ENCODE measurements around the gene LMO2.

Gene LMO2

DNA sequence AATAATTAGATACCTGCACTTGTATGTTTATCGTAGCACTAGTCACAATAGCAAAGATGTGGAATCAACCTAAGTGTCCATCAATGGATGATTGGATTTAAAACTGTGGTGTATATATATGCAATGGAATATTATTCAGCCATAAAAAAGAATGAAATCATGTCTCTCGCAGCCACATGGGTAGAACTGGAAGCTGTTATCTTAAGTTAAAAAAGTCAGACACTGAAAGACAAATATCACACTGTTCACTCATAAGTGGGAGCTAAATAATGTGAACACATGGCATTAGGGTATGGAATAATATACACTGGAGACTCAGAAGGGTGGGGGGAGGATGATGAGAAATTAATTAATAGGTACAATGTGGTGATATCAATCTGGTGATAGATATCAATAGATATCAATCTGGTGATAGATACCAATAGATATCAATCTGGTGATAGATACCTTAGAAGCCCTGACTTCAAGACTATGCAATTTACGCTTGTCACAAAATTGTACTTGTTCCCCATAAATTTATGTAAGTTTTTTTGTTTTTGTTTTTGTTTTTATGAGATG is 2.0 kb downstream of the LMO2 start:
- DNase-seq (ENCODE audit: extremely low read depth in 1 of 2, low read depth in 1 of 2) = no peak

DNA sequence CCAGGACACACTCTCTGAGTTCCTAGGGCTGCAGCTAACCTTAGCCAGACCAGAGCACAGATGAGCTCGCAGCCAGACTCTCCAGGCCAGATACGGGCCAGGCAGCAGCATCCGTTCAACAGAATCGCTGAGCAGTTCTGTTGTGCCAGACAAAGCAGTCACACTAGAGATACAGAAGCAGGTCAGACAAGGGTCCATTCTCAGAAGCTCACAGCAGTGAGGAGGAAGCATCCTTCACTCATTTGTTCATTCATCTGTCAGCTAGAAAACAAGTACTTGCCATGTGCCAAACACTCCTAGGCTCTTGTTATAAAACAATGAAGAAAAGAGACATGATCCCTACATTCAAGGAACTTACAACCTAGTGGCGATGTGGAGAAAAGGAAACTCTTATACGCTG is 2.6 kb downstream of the LMO2 start:
- DNase-seq (ENCODE audit: extremely low read depth in 1 of 2, low read depth in 1 of 2) = no peak

DNA sequence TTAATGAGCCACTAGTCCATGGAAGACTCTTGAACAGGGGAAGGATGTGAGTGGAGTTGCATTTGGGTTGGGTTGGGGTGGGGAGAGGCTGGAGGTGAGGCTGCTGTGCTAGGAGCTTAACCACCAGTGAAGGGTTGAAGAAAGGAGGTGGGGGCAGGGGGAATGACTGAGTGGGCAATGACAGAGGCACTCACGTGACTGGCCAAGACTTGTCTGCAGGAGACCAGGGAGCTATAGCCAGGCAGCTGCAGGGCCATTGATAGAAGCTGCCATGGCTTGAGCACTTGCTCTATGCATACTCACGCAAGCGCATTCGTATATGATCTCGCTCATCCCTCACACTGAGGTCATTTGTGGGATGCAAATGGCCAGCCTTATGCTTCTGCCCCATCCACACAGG is 4.0 kb downstream of the LMO2 start:
- DNase-seq (ENCODE audit: extremely low read depth in 1 of 2, low read depth in 1 of 2) = no peak

DNA sequence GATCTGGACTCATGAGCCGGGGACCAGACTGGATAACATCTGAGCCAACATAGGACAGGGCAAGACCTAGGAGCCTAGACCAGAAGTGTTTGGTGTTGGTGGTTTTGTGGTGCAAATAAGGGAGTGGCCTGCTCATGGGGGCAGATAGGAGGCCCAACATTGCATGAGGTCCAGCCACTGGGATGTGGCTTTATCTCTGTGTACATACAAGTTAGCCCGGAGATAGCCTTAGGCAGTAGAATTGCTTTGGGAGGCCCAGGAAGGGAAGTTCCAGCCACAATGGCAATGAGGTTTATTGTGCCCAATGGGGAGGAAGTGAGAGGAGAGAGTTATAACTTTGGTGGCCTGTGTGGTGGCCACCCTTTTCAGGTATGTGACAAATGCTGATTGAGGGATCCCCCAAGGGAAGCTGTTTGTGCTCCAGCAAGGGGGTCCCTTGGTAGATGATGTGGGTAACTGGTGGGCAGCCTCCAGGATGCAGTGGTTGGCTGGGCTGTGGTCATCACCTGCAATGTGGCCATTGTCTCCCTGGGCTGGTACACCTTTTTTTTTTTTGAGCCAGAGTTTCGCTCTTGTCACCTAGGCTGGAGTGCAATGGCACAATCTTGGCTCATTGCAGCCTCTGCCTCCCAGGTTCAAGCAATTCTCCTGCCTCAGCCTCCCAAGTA is 6.4 kb downstream of the LMO2 start:
- no peak for DNase-seq (ENCODE audit: extremely low read depth in 1 of 2, low read depth in 1 of 2)

GRCh38 chr11:33884601-33885000 is 7.3 kb downstream of the LMO2 start:
- no peak for DNase-seq (ENCODE audit: extremely low read depth in 1 of 2, low read depth in 1 of 2)

DNA sequence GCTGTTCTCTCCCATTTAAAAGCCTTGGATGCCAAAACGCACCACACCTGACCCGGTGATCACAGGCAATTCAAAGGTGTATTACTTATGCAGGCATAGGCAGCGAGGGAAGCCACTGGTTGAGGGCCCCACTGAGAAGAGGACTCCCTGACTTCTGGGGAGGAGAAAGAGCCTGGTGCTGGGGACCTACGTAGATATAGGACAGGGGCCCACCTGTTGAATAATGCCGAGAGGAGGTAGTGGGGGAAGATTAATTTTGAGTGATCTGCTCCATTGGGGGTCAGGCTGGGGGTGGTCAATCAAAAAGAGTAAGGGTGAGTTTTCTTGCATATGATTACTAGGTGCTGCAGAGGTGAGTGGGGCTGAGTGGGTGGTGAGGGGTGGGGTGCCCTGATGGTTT is 7.8 kb downstream of the LMO2 start:
- no peak for DNase-seq (ENCODE audit: extremely low read depth in 1 of 2, low read depth in 1 of 2)

- no peak for DNase-seq (ENCODE audit: extremely low read depth in 1 of 2, low read depth in 1 of 2)
Observed at GRCh38 chr11:33881651-33882503, 10.0 kb downstream of the LMO2 start.

DNA sequence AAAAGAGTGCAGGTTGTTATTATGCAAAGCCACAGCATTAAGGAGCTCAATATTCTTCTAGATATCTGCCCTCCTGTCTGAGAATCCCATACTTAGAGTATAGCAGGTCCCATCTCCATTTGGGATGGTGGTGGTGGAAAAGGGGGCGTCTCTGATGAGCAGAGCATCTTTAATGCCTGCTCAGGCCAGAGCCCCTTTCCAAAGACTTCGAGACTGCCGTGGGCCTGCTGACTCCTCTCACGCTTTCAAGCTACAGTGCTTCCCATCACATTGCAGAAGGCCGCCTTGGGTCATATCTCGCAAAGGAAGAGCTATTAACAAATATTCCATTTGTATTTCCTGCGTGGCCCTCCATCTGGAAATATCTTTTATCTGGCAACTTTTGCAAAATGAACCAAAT is 10.9 kb downstream of the LMO2 start:
- DNase-seq (ENCODE audit: extremely low read depth in 1 of 2, low read depth in 1 of 2) = no peak

- DNase-seq (ENCODE audit: extremely low read depth in 1 of 2, low read depth in 1 of 2) = no peak
Observed at GRCh38 chr11:33879375-33879774, 12.5 kb downstream of the LMO2 start.

- DNase-seq (ENCODE audit: extremely low read depth in 1 of 2, low read depth in 1 of 2) = no peak
Observed at GRCh38 chr11:33877038-33877437, 14.8 kb downstream of the LMO2 start.

- DNase-seq (ENCODE audit: extremely low read depth in 1 of 2, low read depth in 1 of 2) = no peak
Observed at GRCh38 chr11:33875621-33876294, 16.1 kb downstream of the LMO2 start.

DNA sequence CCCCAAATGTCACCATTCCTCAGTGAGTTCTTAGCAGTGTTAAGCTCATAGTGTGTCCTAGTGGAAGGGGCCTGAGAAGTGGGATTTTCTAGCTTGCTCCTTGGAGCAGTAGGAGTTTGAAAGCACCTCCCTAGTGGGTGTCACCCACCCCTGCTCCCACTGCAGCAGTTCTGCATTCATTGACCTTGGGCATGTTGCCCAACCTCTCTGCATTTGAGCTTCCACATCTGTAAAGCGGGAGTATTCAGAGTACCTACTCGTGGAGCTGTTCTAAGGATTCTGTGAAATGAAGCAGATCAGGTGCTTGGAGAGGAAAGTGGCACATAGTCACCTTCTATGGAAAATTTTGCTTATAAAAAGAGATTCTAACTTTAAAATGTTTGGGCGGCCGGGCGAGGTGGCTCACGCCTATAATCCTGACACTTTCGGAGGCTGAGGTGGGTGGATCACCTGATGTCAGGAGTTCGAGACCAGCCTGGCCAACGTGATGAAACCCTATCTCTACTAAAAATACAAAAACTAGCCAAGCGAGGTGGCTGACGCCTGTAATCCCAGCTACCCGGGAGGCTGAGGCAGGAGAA is 16.9 kb downstream of the LMO2 start:
- no peak for DNase-seq (ENCODE audit: extremely low read depth in 1 of 2, low read depth in 1 of 2)

DNA sequence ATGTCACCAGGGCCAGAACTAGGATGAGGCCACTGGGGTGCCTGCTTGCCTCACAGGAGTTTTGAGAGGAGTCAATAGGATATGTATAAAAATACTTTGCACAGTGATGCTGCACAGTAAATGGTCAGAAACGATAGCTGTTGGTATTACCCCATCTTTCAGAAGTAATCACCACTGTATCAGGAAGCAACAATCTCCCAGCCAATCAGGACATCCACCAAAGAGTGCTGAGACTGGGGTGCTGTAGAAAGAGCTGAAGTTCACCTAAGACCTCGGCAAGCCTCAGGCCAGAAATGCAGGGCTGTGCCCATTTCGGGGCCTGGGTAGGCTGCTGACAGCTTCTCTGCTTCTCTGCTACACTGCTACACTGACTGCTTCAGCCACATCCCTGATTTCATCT is 17.4 kb downstream of the LMO2 start:
- DNase-seq (ENCODE audit: extremely low read depth in 1 of 2, low read depth in 1 of 2) = no peak

- no peak for DNase-seq (ENCODE audit: extremely low read depth in 1 of 2, low read depth in 1 of 2)
Observed at GRCh38 chr11:33869481-33870422, 22.1 kb downstream of the LMO2 start.

DNA sequence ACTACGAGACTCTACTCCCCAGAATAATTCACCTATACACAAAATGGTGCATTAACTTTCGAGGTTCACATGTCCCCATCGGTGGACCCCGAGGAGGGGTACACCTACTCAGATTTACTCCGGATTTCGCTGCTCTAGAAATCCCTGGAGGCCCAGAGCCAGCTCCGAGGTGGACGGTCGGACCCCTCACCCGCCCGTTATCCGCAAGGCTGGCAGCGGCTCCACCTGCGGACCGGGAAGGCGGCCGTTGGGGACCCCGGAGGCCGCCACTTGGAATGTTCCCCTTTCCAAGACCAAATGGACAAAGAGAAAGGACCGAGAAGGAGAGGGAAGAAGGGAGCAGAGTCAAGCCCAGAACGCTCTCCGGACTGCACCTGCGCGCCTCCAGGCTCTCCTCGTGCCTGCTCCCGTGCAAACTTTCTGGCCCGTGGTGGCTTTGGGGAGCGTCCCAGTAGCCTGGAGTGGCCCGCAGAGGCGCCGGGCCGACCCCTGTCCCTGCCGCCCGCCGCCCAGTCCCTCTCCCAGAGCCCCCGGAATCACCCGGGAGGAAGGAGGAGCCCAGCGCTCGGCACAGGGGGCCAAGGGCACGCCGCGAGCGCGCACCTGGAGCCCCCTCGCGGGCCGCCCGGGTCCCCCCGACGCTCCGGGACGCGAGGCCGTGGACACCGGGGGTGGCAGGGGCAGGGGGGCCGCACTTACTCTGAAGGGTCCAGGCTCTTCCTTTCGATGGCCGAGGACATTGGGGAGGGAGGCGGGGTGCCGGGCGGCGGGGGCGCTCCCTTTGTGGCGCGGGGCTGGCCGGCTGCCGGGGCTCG is 23.0 kb downstream of the LMO2 start:
- no peak for DNase-seq (ENCODE audit: extremely low read depth in 1 of 2, low read depth in 1 of 2)

DNA sequence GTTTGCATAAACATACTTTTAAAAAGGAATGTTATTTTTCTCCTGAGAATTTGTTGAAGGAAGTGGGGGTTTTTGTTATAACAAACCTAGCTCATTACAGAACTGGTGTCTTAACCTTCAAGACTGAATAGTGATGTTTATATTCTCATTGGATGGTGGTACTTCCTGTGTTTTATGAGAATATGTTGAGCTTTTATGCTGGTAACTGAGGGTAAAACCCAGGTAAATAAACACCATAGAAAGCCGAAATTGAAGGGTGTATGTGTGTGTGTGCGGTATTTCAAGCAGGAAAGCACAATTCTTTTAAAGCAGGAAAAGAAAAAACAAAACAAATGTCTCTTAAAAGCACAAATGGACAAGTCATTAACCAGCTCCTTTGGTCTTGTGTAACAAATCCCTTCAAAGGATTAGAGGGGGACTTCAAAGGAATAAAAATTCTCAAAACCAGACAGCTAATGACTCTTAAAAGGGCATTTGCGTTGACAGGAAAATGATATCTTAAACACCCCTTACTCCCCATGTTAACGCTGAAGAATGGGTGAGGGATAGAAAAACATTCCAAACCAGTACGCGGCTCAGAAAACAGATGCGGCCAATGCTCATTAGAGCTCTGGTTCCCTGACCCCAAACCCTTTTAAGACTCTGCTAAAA is 23.8 kb downstream of the LMO2 start:
- no peak for DNase-seq (ENCODE audit: extremely low read depth in 1 of 2, low read depth in 1 of 2)

GRCh38 chr11:33867561-33867960 is 24.3 kb downstream of the LMO2 start:
- DNase-seq (ENCODE audit: extremely low read depth in 1 of 2, low read depth in 1 of 2) = no peak

DNA sequence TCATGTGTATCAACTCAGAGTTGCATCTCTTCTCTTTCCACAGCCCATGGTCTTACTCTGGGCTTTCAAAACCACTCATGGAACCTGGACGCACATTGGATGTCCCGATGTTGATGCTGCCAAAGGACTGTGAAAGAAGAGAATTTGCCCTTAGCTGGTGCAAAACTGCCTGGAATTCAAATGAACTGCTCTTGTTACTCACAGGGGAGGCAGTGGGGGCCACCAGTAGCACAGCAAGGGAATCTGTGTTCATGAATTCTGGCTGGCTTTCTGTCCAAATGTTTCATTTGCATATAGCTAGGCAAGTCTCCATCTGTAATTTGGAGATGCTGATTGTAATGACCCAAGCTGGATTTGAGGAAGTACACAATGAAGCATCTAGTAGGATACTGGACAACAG is 24.9 kb downstream of the LMO2 start:
- no peak for DNase-seq (ENCODE audit: extremely low read depth in 1 of 2, low read depth in 1 of 2)

GRCh38 chr11:33864479-33864878 is 27.4 kb downstream of the LMO2 start:
- DNase-seq (ENCODE audit: extremely low read depth in 1 of 2, low read depth in 1 of 2) = no peak
